DND-41 (cell line): ENCODE results near the gene GDA.

Experiments used
- ATAC-seq: fragments of 200-7000 bp; cut with Tn5 transposase; 3 replicates; pipeline ENCODE4 v1.9.1; 2021; ENCODE audit warnings: low read depth; ENCODE audit not compliant: insufficient read depth
- DNase-seq: peaks from one replicate; pipeline ENCODE4 v3.0.0-alpha.2; 2020
- H2AFZ ChIP-seq: 2 replicates; pipeline ENCODE4 v1.6.0; 2012; ENCODE audit warnings: low read depth, low read length
- H3K27ac ChIP-seq: 2 replicates; pipeline ENCODE4 v1.5.1; 2012; ENCODE audit warnings: low read length, inconsistent platforms
- H3K27me3 ChIP-seq: fragments of 200-600 bp; sonication (generic); 2 replicates; pipeline ENCODE4 v1.6.0; 2012; ENCODE audit warnings: low read length, mild to moderate bottlenecking, inconsistent platforms; ENCODE audit not compliant: insufficient read depth, poor library complexity
- H3K36me3 ChIP-seq: 2 replicates; pipeline ENCODE4 v1.5.1; 2012; ENCODE audit warnings: low read length, inconsistent platforms; ENCODE audit not compliant: insufficient read depth
- H3K4me1 ChIP-seq: 2 replicates; pipeline ENCODE4 v1.5.1; 2012; ENCODE audit warnings: mild to moderate bottlenecking, low read length; ENCODE audit not compliant: insufficient read depth
- H3K4me2 ChIP-seq: 2 replicates; pipeline ENCODE4 v1.6.0; 2012; ENCODE audit warnings: mild to moderate bottlenecking, moderate library complexity, low read length, inconsistent platforms; ENCODE audit not compliant: insufficient read depth
- H3K4me3 ChIP-seq, 2 experiments: fragments of 200-600 bp in 1 of 2; shearing (Covaris generic) in 1 of 2; 2 replicates each; pipeline ENCODE4 v1.5.1; 2012 to 2016; ENCODE audit warnings: inconsistent platforms in 2 of 2, low read length in 2 of 2, mild to moderate bottlenecking in 2 of 2, low read depth in 1 of 2, moderate library complexity in 1 of 2
- H3K79me2 ChIP-seq: 2 replicates; pipeline ENCODE4 v1.6.0; 2012; ENCODE audit warnings: low read length, inconsistent platforms; ENCODE audit not compliant: insufficient read depth
- H3K9ac ChIP-seq: 2 replicates; pipeline ENCODE4 v1.6.0; 2012; ENCODE audit warnings: low read depth, mild to moderate bottlenecking, inconsistent platforms, low read length, moderate library complexity
- H3K9me3 ChIP-seq: 2 replicates; pipeline ENCODE4 v1.5.1; 2012; ENCODE audit warnings: low read length, moderate library complexity, mild to moderate bottlenecking, inconsistent platforms; ENCODE audit not compliant: insufficient read depth, severe bottlenecking
- H4K20me1 ChIP-seq: 2 replicates; pipeline ENCODE4 v1.6.0; 2012; ENCODE audit warnings: low read length; ENCODE audit not compliant: insufficient read depth
- EZH2 ChIP-seq: IDR thresholded peaks from 3 replicates; pipeline ENCODE4 v1.6.1; 2012; ENCODE audit warnings: borderline replicate concordance, low read depth, mild to moderate bottlenecking, moderate library complexity, low read length, inconsistent platforms; ENCODE audit not compliant: severe bottlenecking
- TF ChIP-seq, protein P1 (sequence below): IDR thresholded peaks from 2 replicates; pipeline ENCODE4 v1.5.1; 2012; ENCODE audit warnings: borderline replicate concordance, low read length, moderate library complexity, mild to moderate bottlenecking; ENCODE audit not compliant: poor library complexity, severe bottlenecking; ENCODE audit errors: extremely low read depth

Gene GDA

DNA sequence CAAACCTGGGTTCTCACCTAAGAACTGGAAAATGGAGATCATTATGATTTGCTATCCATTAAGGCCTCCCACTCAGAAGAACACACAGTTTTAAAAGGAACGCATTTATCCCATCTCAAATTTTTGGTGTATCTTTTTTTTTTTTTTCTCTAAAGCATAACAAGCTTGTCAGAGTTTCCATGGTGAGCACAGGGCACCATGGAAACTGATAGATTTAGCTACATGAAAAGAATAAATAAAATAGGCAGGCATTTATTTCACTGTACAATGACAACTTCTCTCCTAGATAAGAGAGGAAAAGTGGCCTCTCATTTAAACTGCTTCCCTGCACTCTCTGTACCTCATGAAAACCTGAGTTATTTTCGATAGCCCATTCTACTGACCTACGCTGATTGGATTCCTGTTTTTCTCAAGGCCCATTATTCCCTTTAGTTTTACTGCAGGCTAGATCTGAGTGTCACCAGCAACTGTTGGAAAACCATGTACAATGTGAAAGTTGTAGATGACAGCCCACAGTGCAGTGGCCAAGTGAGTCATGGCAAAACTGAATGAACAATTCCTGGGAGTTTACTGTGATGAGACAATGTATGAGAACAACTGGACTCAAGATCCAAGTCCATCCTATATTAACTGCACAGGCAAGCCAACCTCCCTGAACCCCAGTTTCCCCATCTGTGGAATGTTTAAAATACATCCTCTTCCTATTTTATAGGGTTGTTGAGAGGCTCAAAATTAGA lies 4.3 kb upstream of the GDA start:
- no peak overlapping the region for H3K9ac ChIP-seq
- no peak for ATAC-seq
- no peak for TF ChIP-seq EZH2
- TF ChIP-seq, protein P1, sequence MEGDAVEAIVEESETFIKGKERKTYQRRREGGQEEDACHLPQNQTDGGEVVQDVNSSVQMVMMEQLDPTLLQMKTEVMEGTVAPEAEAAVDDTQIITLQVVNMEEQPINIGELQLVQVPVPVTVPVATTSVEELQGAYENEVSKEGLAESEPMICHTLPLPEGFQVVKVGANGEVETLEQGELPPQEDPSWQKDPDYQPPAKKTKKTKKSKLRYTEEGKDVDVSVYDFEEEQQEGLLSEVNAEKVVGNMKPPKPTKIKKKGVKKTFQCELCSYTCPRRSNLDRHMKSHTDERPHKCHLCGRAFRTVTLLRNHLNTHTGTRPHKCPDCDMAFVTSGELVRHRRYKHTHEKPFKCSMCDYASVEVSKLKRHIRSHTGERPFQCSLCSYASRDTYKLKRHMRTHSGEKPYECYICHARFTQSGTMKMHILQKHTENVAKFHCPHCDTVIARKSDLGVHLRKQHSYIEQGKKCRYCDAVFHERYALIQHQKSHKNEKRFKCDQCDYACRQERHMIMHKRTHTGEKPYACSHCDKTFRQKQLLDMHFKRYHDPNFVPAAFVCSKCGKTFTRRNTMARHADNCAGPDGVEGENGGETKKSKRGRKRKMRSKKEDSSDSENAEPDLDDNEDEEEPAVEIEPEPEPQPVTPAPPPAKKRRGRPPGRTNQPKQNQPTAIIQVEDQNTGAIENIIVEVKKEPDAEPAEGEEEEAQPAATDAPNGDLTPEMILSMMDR: no peak
- H3K36me3 ChIP-seq: no peaks in the 10 kb centered on the region
- H3K79me2 ChIP-seq: no peaks in the 10 kb centered on the region
- no peaks in the 10 kb centered on the region for H3K9me3 ChIP-seq
- no peak overlapping the region for H2AFZ ChIP-seq
- H4K20me1 ChIP-seq: no peaks in the 10 kb centered on the region
- H3K27me3 ChIP-seq: peaks cover 9% of the 10 kb centered on the region
- no peak for DNase-seq
- H3K4me2 ChIP-seq: no peak overlapping the region
- no peak overlapping the region for H3K27ac ChIP-seq
- H3K4me1 ChIP-seq: no peaks in the 10 kb centered on the region
- no peak overlapping the region for H3K4me3 ChIP-seq

DNA sequence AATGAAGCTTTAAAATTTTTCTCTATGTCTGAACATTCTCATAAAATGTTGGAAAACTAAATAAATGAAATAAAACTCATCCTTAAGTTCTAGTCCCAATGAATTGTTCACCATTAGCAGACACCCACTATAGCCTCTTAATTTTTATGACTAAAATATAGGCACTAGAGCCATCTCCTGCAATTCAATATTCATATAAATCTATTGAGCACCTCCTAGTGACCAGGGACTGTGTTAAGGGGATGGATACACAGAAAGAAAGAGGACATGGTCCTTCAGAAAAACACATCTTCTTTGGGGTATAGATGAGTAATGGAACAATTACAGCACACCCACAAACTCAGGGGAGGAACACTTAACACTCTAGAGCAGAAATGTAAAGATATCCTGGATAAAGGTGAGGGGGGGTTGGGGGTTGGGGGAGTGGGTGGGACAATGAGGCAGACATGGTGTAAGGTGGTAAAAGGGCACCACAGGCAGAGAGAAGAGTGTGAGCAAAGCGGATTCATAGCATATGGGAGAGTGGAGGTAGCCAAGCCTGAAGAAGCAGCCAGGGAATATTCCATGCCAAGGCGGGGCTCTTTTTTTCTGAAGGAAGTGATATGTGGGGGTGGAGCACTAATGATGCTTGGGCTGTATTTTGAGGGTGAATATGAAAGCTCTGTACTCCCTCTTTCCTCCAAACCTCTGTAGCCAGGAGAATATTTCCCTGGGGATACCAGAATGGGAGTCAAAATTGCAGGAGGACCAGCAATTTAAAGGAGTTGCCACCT lies 3.3 kb upstream of the GDA start:
- no peaks in the 10 kb centered on the region for H3K36me3 ChIP-seq
- H3K9ac ChIP-seq: no peak overlapping the region
- no peak overlapping the region for H3K4me3 ChIP-seq
- DNase-seq: no peak
- TF ChIP-seq, protein P1: no peak
- TF ChIP-seq EZH2: no peak
- H3K27me3 ChIP-seq: peaks cover 2% of the 10 kb centered on the region
- no peak for ATAC-seq
- H3K79me2 ChIP-seq: no peaks in the 10 kb centered on the region
- H4K20me1 ChIP-seq: no peaks in the 10 kb centered on the region
- no peak overlapping the region for H3K4me2 ChIP-seq
- H3K4me1 ChIP-seq: no peaks in the 10 kb centered on the region
- H3K27ac ChIP-seq: no peak overlapping the region
- H3K9me3 ChIP-seq: no peaks in the 10 kb centered on the region
- H2AFZ ChIP-seq: no peak overlapping the region

DNA sequence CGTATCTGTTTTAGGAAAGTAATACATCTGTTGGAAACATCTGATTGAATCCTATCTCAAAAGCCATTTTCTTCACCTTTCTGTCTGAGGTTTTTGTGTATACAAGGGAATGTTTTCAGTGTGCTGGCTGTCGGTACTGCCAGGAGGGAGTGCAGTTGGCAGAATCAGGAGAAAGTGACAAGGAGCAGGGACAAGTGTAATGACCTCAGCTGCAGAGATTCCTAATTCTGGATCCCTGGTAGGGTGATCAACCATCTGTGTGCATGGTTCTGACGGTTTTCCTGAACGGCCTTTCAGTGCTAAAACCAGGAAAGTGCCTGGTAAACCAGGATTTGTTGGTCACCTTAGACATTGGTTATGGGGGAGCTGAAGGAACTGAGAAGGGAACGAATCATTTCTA lies 1.6 kb upstream of the GDA start:
- Histone ChIP-seq H3K9ac (no peak overlapping the region), H3K4me2 (no peak overlapping the region), H4K20me1 (no peaks in the 10 kb centered on the region), H3K9me3 (no peaks in the 10 kb centered on the region), H3K36me3 (no peaks in the 10 kb centered on the region), H3K4me1 (no peaks in the 10 kb centered on the region), H3K79me2 (no peaks in the 10 kb centered on the region), H3K27me3 (no peaks in the 10 kb centered on the region), H3K27ac (no peak overlapping the region), H3K4me3 (no peak overlapping the region), H2AFZ (no peak overlapping the region)
- DNase-seq: no peak
- no peak for ATAC-seq
- TF ChIP-seq, protein P1: no peak
- TF ChIP-seq EZH2: no peak
